Activated B cell treated with CpG ODN at 0.5 μM for 24 hours (primary cell): ENCODE measurements around the gene GEN1. TPM values are rescaled to one million over a fixed set of nuclear protein-coding genes. Genes with fewer than 3 reads are reported as not detected.

Source experiments
- ATAC-seq: fragments of 200-7000 bp; cut with Tn5 transposase; one replicate; pipeline ENCODE4 v1.10.0; 2021; ENCODE audit warnings: low read depth, mild to moderate bottlenecking, moderate library complexity
- CTCF ChIA-PET: fragments of 350-600 bp; sonication (Branson Sonifier 250); formaldehyde crosslinking; loops from one replicate; lab custom pipeline; 2021; ENCODE audit warnings: antibody characterized with exemption; lab: Charles Lee
- POLR2A ChIA-PET: fragments of 350-600 bp; sonication (Branson Sonifier 250); formaldehyde crosslinking; loops from one replicate; lab custom pipeline; 2021; ENCODE audit warnings: antibody characterized with exemption; lab: Charles Lee
- DNase-seq: peaks from one replicate; pipeline ENCODE4 v3.0.0; 2022
- H3K27ac Mint-ChIP-seq: one replicate; pipeline ENCODE4 v1.8.0; 2020; ENCODE audit warnings: mixed read lengths
- H3K27me3 Mint-ChIP-seq: one replicate; pipeline ENCODE4 v1.8.0; 2021; ENCODE audit warnings: mixed read lengths
- H3K36me3 Mint-ChIP-seq: one replicate; pipeline ENCODE4 v1.8.0; 2021; ENCODE audit warnings: low read depth, mixed read lengths
- H3K4me1 Mint-ChIP-seq: one replicate; pipeline ENCODE4 v1.8.0; 2021; ENCODE audit warnings: mixed read lengths
- H3K4me3 Mint-ChIP-seq: one replicate; pipeline ENCODE4 v1.8.0; 2020; ENCODE audit warnings: mild to moderate bottlenecking, mixed read lengths
- H3K9me3 Mint-ChIP-seq: one replicate; pipeline ENCODE4 v1.8.0; 2020; ENCODE audit warnings: mixed read lengths
- CTCF ChIP-seq: fragments of 200-600 bp; IDR thresholded peaks from one replicate; pipeline ENCODE4 v1.8.0; 2022; ENCODE audit warnings: antibody characterized with exemption, mild to moderate bottlenecking
- intact Hi-C: fragments of 100-400 bp; cut with micrococcal nuclease; formaldehyde crosslinking; loops from one replicate; pipeline ENCODE4 v1.15.1; 2024
- total RNA-seq: library from RNA; stranded (reverse); gene quantifications from 2 replicates; pipeline ENCODE4 v1.2.3, GENCODE V29; 2022

Gene GEN1
- total RNA-seq, 1 donor from 2014 or later, result 163 TPM

GRCh38 chr2:17736989-17737388, 16.9 kb upstream of the GEN1 start:
- CTCF ChIA-PET, result interaction anchor here (1.3 kb wide), 1 partner anchor 94 kb away, joined by 4 read pairs; no protein-coding TSS in a partner anchor

GRCh38 chr2:17740203-17740602, 13.7 kb upstream of the GEN1 start:
- DNase-seq, result no peak
- Mint-ChIP-seq H3K4me3 (no peak overlapping the region), H3K9me3 (no peaks in the 10 kb centered on the region), H3K27me3 (no peaks in the 10 kb centered on the region), H3K4me1 (peaks cover 7% of the 10 kb centered on the region), H3K36me3 (peaks cover 87% of the 10 kb centered on the region), H3K27ac (peak overlapping the region; percentile 20)
- TF ChIP-seq CTCF, result no peak
- ChIA-PET CTCF (interaction anchor here (1.2 kb wide), 1 partner anchor 90 kb away, joined by 3 read pairs; no protein-coding TSS in a partner anchor), POLR2A (interaction anchor here (0.6 to 0.7 kb wide), 2 partner anchors 46 to 66 kb away, joined by 3 to 5 read pairs; no protein-coding TSS in a partner anchor)
- intact Hi-C loops, result no loop called here
- ATAC-seq, result no peak

More at GRCh38 chr2:17736989-17737388, 16.9 kb upstream of the GEN1 start:
- peak overlapping the region; percentile 24 for H3K27ac Mint-ChIP-seq
- no peak for TF ChIP-seq CTCF
- intact Hi-C loops, result loop anchor here (1.0 to 5.0 kb wide), 2 partner anchors 14 to 40 kb away; no protein-coding TSS in a partner anchor
- no peaks in the 10 kb centered on the region for H3K27me3 Mint-ChIP-seq
- POLR2A ChIA-PET, result no interaction called here
- DNase-seq (no peak), ATAC-seq (no peak)
- peaks cover 10% of the 10 kb centered on the region for H3K4me1 Mint-ChIP-seq
- no peak overlapping the region for H3K4me3 Mint-ChIP-seq
- no peaks in the 10 kb centered on the region for H3K9me3 Mint-ChIP-seq
- peaks cover 81% of the 10 kb centered on the region for H3K36me3 Mint-ChIP-seq

- ChIA-PET POLR2A (interaction anchor here (0.7 to 1.6 kb wide), 2 partner anchors 13 to 56 kb away, joined by 3 to 4 read pairs; no protein-coding TSS in a partner anchor), CTCF (interaction anchor here (1.1 kb wide), 1 partner anchor 75 kb away, joined by 3 read pairs; no protein-coding TSS in a partner anchor)
- no peaks in the 10 kb centered on the region for H3K9me3 Mint-ChIP-seq
- H3K4me1 Mint-ChIP-seq, result peaks cover 46% of the 10 kb centered on the region
- H3K36me3 Mint-ChIP-seq, result peaks cover 54% of the 10 kb centered on the region
- no peak overlapping the region for H3K4me3 Mint-ChIP-seq
- H3K27ac Mint-ChIP-seq, result peak overlapping the region; percentile 50
- ATAC-seq (no peak), DNase-seq (no peak)
- intact Hi-C loops, result no loop called here
- no peak for TF ChIP-seq CTCF
- H3K27me3 Mint-ChIP-seq, result no peaks in the 10 kb centered on the region
Observed at GRCh38 chr2:17747684-17748452, 6.1 kb upstream of the GEN1 start.

- Mint-ChIP-seq H3K4me1 (peaks cover 46% of the 10 kb centered on the region), H3K9me3 (no peaks in the 10 kb centered on the region), H3K4me3 (no peak overlapping the region), H3K27me3 (no peaks in the 10 kb centered on the region), H3K27ac (peak overlapping the region; percentile 30), H3K36me3 (peaks cover 49% of the 10 kb centered on the region)
- TF ChIP-seq CTCF, result no peak
- CTCF ChIA-PET, result no interaction called here
- intact Hi-C loops, result no loop called here
- ATAC-seq (no peak), DNase-seq (no peak)
- POLR2A ChIA-PET, result interaction anchor here (0.7 to 1.6 kb wide), 3 partner anchors 55 to 83 kb away, joined by 3 to 4 read pairs (median 4); no protein-coding TSS in a partner anchor
Observed at GRCh38 chr2:17748745-17749144, 5.2 kb upstream of the GEN1 start.
